Stimulated activated naive CD4-positive, alpha-beta T cell treated with Interleukin-2 at 50 U/mL for 16 hours (primary cell): ENCODE data around the gene HPN.
A peak's percentile ranks its signal among the peaks of the same experiment; 100 is the strongest.
"Not testable (repeated sequence)": the region's sequence is repeated elsewhere in the genome, so short reads cannot be mapped to it uniquely, and the experiment has no call there.

Source experiments
- DNase-seq: peaks from one replicate; lab custom pipeline; 2025; lab: John Stamatoyannopoulos, UW

HPN gene

GRCh38 chr19:35027851-35028599 is 13.5 kb upstream of the HPN start:
- no peak for DNase-seq

GRCh38 chr19:35028600-35028885 is 13.0 kb upstream of the HPN start:
- not testable (repeated sequence) for DNase-seq

- not testable (repeated sequence) for DNase-seq
Observed at GRCh38 chr19:35029275-35029736, 12.2 kb upstream of the HPN start.

- no peak for DNase-seq
Observed at GRCh38 chr19:35029737-35030256, 11.7 kb upstream of the HPN start.

GRCh38 chr19:35030257-35031071 is 11.1 kb upstream of the HPN start, which contains the start of gene SCN1B:
SCN1B (plus strand) TSS chr19:35030470; CDS start chr19:35030821, 351 bp downstream.
- peak; percentile 60 for DNase-seq

GRCh38 chr19:35031072-35031881 is 10.2 kb upstream of the HPN start:
- no peak for DNase-seq

GRCh38 chr19:35032356-35032865 is 9.1 kb upstream of the HPN start:
- no peak for DNase-seq

GRCh38 chr19:35033067-35034004 is 8.2 kb upstream of the HPN start:
- DNase-seq = no peak

GRCh38 chr19:35034005-35034502 is 7.5 kb upstream of the HPN start:
- DNase-seq = no peak

- DNase-seq = no peak
Observed at GRCh38 chr19:35034588-35035382, 6.7 kb upstream of the HPN start.

- DNase-seq = no peak
Observed at GRCh38 chr19:35037716-35038622, 3.6 kb upstream of the HPN start.

GRCh38 chr19:35038623-35039512 is 2.7 kb upstream of the HPN start:
- DNase-seq = no peak

- no peak for DNase-seq
Observed at GRCh38 chr19:35039881-35040825, 1.4 kb upstream of the HPN start.

GRCh38 chr19:35040826-35041547 is 534 bp upstream of the HPN start:
- DNase-seq = peak; percentile 14

GRCh38 chr19:35042056-35042730 is 672 bp downstream of the HPN start:
- DNase-seq = no peak
